WI38 (cell line): ENCODE data around the gene RCSD1.
"Not testable (repeated sequence)": the region's sequence is repeated elsewhere in the genome, so short reads cannot be mapped to it uniquely, and the experiment has no call there.

Experiments
- H3K4me3 ChIP-seq: 2 replicates; pipeline ENCODE4 v1.5.1; 2011; ENCODE audit warnings: low read depth, mild to moderate bottlenecking, control low read depth, low read length
- CTCF ChIP-seq: IDR thresholded peaks from 2 replicates; pipeline ENCODE4 v1.5.1; 2012; ENCODE audit warnings: low read depth, mild to moderate bottlenecking, control low read depth, low read length

Gene RCSD1

GRCh38 chr1:167605576-167605975 lies 24.5 kb upstream of the RCSD1 start:
- TF ChIP-seq CTCF: no peak
- no peak overlapping the region for H3K4me3 ChIP-seq

- H3K4me3 ChIP-seq: no peak overlapping the region
- no peak for TF ChIP-seq CTCF
These were observed 18.0 kb upstream of the RCSD1 start for GRCh38 chr1:167611983-167612382.

GRCh38 chr1:167612587-167613385 lies 17.2 kb upstream of the RCSD1 start:
- H3K4me3 ChIP-seq: no peak overlapping the region
- TF ChIP-seq CTCF: no peak

- not testable (repeated sequence) for H3K4me3 ChIP-seq
These were observed 16.0 kb upstream of the RCSD1 start for GRCh38 chr1:167613984-167614383.

GRCh38 chr1:167614851-167615250 lies 15.2 kb upstream of the RCSD1 start:
- no peak overlapping the region for H3K4me3 ChIP-seq
- no peak for TF ChIP-seq CTCF

GRCh38 chr1:167616521-167616920 lies 13.5 kb upstream of the RCSD1 start:
- H3K4me3 ChIP-seq: no peak overlapping the region
- no peak for TF ChIP-seq CTCF

- H3K4me3 ChIP-seq: no peak overlapping the region
- TF ChIP-seq CTCF: no peak
These were observed 12.6 kb upstream of the RCSD1 start for GRCh38 chr1:167617153-167618147.
